DOHH2 (cell line): Measurements from ENCODE around the gene BICDL2.

Source experiments
- EZH2phosphoT487 ChIP-seq: fragments of 200-600 bp; sonication (generic); IDR thresholded peaks from 2 replicates; pipeline ENCODE4 v1.6.1; 2017; ENCODE audit warnings: borderline replicate concordance, mild to moderate bottlenecking, antibody characterized with exemption, low read length, moderate library complexity, mixed read lengths
- TF ChIP-seq, protein P1 (sequence below): fragments of 200-600 bp; sonication (generic); IDR thresholded peaks from one replicate; pipeline ENCODE4 v1.5.1; 2014; ENCODE audit warnings: antibody characterized with exemption, mild to moderate bottlenecking, low read depth, low read length; ENCODE audit not compliant: poor library complexity, severe bottlenecking

DNA sequence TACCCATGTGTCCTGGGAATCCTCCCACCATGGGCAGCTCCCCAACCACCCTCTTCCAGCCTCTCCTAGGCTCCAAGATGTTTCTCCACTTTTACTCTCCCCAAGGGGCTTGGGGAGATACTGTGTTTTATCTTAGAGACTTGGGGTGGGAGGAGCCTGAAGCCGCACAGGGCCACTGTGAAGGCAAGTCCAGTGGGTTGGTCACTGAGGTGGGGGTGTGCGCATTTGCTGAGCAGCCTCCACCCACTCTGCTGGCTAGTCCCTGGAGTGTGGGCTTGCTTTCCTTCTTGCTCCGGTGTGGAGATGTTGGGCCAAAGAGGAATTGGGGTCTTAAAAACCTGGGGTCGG lies 28.1 kb downstream of the BICDL2 start:
- TF ChIP-seq, protein P1, sequence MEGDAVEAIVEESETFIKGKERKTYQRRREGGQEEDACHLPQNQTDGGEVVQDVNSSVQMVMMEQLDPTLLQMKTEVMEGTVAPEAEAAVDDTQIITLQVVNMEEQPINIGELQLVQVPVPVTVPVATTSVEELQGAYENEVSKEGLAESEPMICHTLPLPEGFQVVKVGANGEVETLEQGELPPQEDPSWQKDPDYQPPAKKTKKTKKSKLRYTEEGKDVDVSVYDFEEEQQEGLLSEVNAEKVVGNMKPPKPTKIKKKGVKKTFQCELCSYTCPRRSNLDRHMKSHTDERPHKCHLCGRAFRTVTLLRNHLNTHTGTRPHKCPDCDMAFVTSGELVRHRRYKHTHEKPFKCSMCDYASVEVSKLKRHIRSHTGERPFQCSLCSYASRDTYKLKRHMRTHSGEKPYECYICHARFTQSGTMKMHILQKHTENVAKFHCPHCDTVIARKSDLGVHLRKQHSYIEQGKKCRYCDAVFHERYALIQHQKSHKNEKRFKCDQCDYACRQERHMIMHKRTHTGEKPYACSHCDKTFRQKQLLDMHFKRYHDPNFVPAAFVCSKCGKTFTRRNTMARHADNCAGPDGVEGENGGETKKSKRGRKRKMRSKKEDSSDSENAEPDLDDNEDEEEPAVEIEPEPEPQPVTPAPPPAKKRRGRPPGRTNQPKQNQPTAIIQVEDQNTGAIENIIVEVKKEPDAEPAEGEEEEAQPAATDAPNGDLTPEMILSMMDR: no peak
- TF ChIP-seq EZH2phosphoT487: no peak
